Amniotic stem cell (primary cell): ENCODE data around the gene BBLN.
"Not testable (repeated sequence)": the region's sequence is repeated elsewhere in the genome, so short reads cannot be mapped to it uniquely, and the experiment has no call there.

Source experiments
- DNase-seq: peaks from one replicate; lab custom pipeline; 2025; lab: John Stamatoyannopoulos, UW

Gene BBLN

GRCh38 chr9:128124873-128125579, 35.0 kb upstream of the BBLN start:
- no peak for DNase-seq

- no peak for DNase-seq
These were observed 34.3 kb upstream of the BBLN start for GRCh38 chr9:128125580-128126354.

GRCh38 chr9:128127568-128127989, 32.5 kb upstream of the BBLN start, which contains the start of gene PTGES2:
Gene PTGES2 (minus strand): TSS chr9:128127729. CDS start chr9:128127717, 12 bp downstream.
- peak; percentile 59 for DNase-seq

- DNase-seq = peak; percentile 77
These were observed 31.9 kb upstream of the BBLN start for GRCh38 chr9:128127990-128128835.

GRCh38 chr9:128128836-128129590, 31.1 kb upstream of the BBLN start:
- DNase-seq = no peak

- not testable (repeated sequence) for DNase-seq
These were observed 30.0 kb upstream of the BBLN start for GRCh38 chr9:128129976-128130590.

GRCh38 chr9:128130651-128131050, 29.4 kb upstream of the BBLN start:
- DNase-seq = not testable (repeated sequence)

- not testable (repeated sequence) for DNase-seq
These were observed 28.7 kb upstream of the BBLN start for GRCh38 chr9:128131346-128131745.

- not testable (repeated sequence) for DNase-seq
These were observed 27.9 kb upstream of the BBLN start for GRCh38 chr9:128132139-128132538.

- not testable (repeated sequence) for DNase-seq
These were observed 24.5 kb upstream of the BBLN start for GRCh38 chr9:128135561-128135960.

- no peak for DNase-seq
These were observed 23.0 kb upstream of the BBLN start for GRCh38 chr9:128136816-128137793.

GRCh38 chr9:128138001-128138400, 22.1 kb upstream of the BBLN start:
- no peak for DNase-seq

GRCh38 chr9:128139621-128140020, 20.4 kb upstream of the BBLN start:
- DNase-seq = no peak

GRCh38 chr9:128141604-128142003, 18.5 kb upstream of the BBLN start:
- no peak for DNase-seq

GRCh38 chr9:128142061-128142460, 18.0 kb upstream of the BBLN start:
- no peak for DNase-seq

GRCh38 chr9:128142596-128142995, 17.5 kb upstream of the BBLN start:
- no peak for DNase-seq

- no peak for DNase-seq
These were observed 16.4 kb upstream of the BBLN start for GRCh38 chr9:128143525-128144238.

- no peak for DNase-seq
These were observed 15.6 kb upstream of the BBLN start for GRCh38 chr9:128144239-128145181.
